ENCODE measurements around the gene DUOX2.
"Not testable (repeated sequence)": the region's sequence is repeated elsewhere in the genome, so short reads cannot be mapped to it uniquely, and the experiment has no call there.

GRCh38 chr15:45075440-45076320, 38.3 kb downstream of the DUOX2 start:
- TF ChIP-seq ZNF384 (IDR thresholded peaks at IDR 0.05); NFRKB (IDR thresholded peaks at IDR 0.05); FOXA1 (IDR thresholded peaks at IDR 0.05); FOXM1 (IDR thresholded peaks at IDR 0.05; ENCODE audit: borderline replicate concordance); SP1 (IDR thresholded peaks at IDR 0.05); HDGF (IDR thresholded peaks at IDR 0.05; ENCODE audit: borderline replicate concordance); CTBP1 (IDR thresholded peaks at IDR 0.05; ENCODE audit: borderline replicate concordance); ELF4 (IDR thresholded peaks at IDR 0.05); TARDBP (IDR thresholded peaks at IDR 0.05); SUZ12 (IDR thresholded peaks at IDR 0.05): not testable (repeated sequence)
